GM18951 (cell line): ENCODE data around the gene BANK1.

ENCODE experiments used
- POLR2A ChIP-seq: IDR thresholded peaks from 4 replicates; pipeline ENCODE4 v1.6.1; 2011; ENCODE audit warnings: mild to moderate bottlenecking; ENCODE audit not compliant: insufficient read length, insufficient read depth; ENCODE audit errors: extremely low read depth
- in situ Hi-C: fragments of 300-500 bp; cut with MboI; formaldehyde crosslinking; loops from one replicate; pipeline ENCODE4 v1.12.0; 2022; ENCODE audit warnings: low sequenced_read_pairs, mixed read lengths, inconsistent platforms; ENCODE audit not compliant: unreplicated experiment

BANK1 gene

GRCh38 chr4:102120846-102121245, 330.3 kb downstream of the BANK1 start:
- in situ Hi-C loops: no loop called here
- TF ChIP-seq POLR2A: no peak
